Lung (tissue), 12 donors: ENCODE measurements around the gene TSPEAR. TPM values are rescaled to one million over a fixed set of nuclear protein-coding genes. Genes with fewer than 3 reads are reported as not detected.
A peak's percentile ranks its signal among the peaks of the same experiment; 100 is the strongest.

Experiments
- ATAC-seq: fragments of 200-7000 bp; cut with Tn5 transposase; one replicate; pipeline ENCODE4 v1.9.1; 2020; ENCODE audit warnings: moderate number of reproducible peaks; ENCODE audit not compliant: insufficient read depth, low FRiP score
- DNase-seq, 3 donors: peaks; one replicate each; pipeline ENCODE4 v3.0.0-alpha.2; 2013 to 2017
- H3K27ac ChIP-seq, 2 donors: one replicate each; pipeline ENCODE4 v1.5.1; 2013; ENCODE audit warnings: mild to moderate bottlenecking in 2 of 2, moderate library complexity in 2 of 2, control low read depth in 1 of 2, inconsistent platforms in 1 of 2, low read depth in 1 of 2, low read length in 1 of 2
- H3K27me3 ChIP-seq, 3 donors: one replicate each; pipeline ENCODE4 v1.5.1; 2013; ENCODE audit warnings: low read length in 2 of 3; ENCODE audit not compliant: control insufficient read depth in 3 of 3, insufficient read depth in 3 of 3
- H3K36me3 ChIP-seq, 4 donors: one replicate each; pipeline ENCODE4 v1.5.1; 2013; ENCODE audit warnings: low read length in 4 of 4, mild to moderate bottlenecking in 1 of 4, moderate library complexity in 1 of 4; ENCODE audit not compliant: control insufficient read depth in 4 of 4, insufficient read depth in 4 of 4
- H3K4me1 ChIP-seq, 5 donors: one replicate each; pipeline ENCODE4 v1.5.1; 2013; ENCODE audit warnings: low read length in 5 of 5, mild to moderate bottlenecking in 2 of 5, moderate library complexity in 1 of 5; ENCODE audit not compliant: control insufficient read depth in 5 of 5, insufficient read depth in 5 of 5
- H3K4me3 ChIP-seq: one replicate; pipeline ENCODE4 v1.5.1; 2013; ENCODE audit warnings: mild to moderate bottlenecking, control low read depth, moderate library complexity
- H3K9ac ChIP-seq, 2 donors: one replicate each; pipeline ENCODE4 v1.5.1; 2013; ENCODE audit warnings: low read length in 2 of 2, control low read depth in 1 of 2; ENCODE audit not compliant: insufficient read depth in 1 of 2
- H3K9me3 ChIP-seq, 4 donors: one replicate each; pipeline ENCODE4 v1.5.1; 2013; ENCODE audit warnings: low read length in 3 of 4, mild to moderate bottlenecking in 1 of 4, moderate library complexity in 1 of 4; ENCODE audit not compliant: control insufficient read depth in 4 of 4, insufficient read depth in 3 of 4
- CTCF ChIP-seq: IDR thresholded peaks from 2 replicates; pipeline ENCODE4 v1.5.1; 2012; ENCODE audit warnings: mild to moderate bottlenecking; ENCODE audit errors: control extremely low read depth, extremely low read depth
- WGBS, 2 donors: extraction: QIAGEN DNeasy Blood & Tissue Kit; methylation state at CpG; one replicate each; pipeline ENCODE4 v1.1.7; 2013; 5-methylcytosine and 5-hydroxymethylcytosine counted together
- polyA plus RNA-seq, 2 donors: library from polyadenylated mRNA; stranded (reverse); fragments of 200-250 nt; gene quantifications; one replicate each; pipeline ENCODE4 v1.2.1, GENCODE V29; 2013
- total RNA-seq, 2 donors: library from RNA; depleted of rRNA in 1 of 2; stranded (reverse); fragments of >200 nt in 1 of 2; gene quantifications; one replicate each; pipeline ENCODE4 v1.2.1, GENCODE V29; 2014 to 2021
- donor health status: control.
- donor health status: control.
- donor health status: Bipolar disorder and iron deficiency.
- donor health status: healthy.
- donor health status: DM: yes; HTN: yes; CAD: no.

The TSPEAR gene
- total and polyA plus RNA-seq, 4 donors, result 0.02 to 2.1 (median 0.27) TPM

GRCh38 chr21:44510508-44511218, 200.7 kb downstream of the TSPEAR start:
- H3K4me1 ChIP-seq, result peaks cover 0 to 4% (median 0%) of the 10 kb centered on the region in 5 donors
- no peaks in the 10 kb centered on the region for H3K36me3 ChIP-seq
- no peak overlapping the region for H3K9ac ChIP-seq
- H3K27ac ChIP-seq, result no peak overlapping the region
- peaks cover 0 to 3% (median 0%) of the 10 kb centered on the region in 4 donors for H3K9me3 ChIP-seq
- 11 to 17% methylated on average over 34 to 36 of the region's 36 CpGs for WGBS, 2 donors
- peak; percentile 33 to 68 (median 58) for DNase-seq
- peak; percentile 62 for TF ChIP-seq CTCF
- peaks cover 0 to 4% (median 0%) of the 10 kb centered on the region in 3 donors for H3K27me3 ChIP-seq
- no peak overlapping the region for H3K4me3 ChIP-seq
- ATAC-seq, result peak; percentile 42

DNA sequence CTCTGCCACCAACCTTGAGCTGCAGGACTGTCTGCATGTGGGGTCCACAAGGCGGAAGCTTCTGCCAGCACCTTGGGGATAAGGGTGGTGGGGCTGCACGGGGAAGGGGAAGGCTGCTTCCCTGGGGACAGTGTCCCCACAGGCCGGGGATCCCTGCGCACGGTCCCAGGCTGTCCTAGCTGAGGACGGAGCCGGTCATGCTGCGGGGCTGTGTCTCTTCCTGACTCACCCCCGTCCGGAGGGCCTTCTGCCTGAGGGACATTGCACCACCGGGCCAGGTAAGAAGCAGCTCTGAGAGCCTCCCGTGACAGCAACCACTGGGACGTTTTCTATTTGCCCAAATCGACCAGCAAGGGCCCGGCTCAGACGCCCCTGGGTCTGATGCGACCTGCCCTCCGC, 201.3 kb downstream of the TSPEAR start:
- H3K27ac ChIP-seq, result no peak overlapping the region
- TF ChIP-seq CTCF, result no peak

DNA sequence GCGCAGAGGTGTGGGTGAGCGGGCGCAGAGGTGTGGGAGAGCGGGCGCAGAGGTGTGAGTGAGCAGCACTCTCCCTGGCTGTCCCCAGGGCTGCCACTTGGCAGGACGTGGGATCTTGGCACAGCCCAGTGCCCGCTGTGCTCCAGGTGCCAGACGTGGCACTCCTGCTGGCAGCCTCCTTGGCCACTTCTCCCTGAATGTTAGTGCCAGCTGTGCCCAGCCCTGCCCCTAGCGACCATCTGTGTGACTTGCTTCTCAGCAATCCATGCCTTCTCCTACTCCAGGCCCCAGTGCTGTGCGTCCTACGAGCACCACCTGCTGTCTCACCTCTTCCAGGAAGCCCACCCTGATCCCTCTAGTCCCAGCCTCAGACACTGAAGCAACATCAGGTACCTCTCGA, 201.8 kb downstream of the TSPEAR start:
- H3K4me1 ChIP-seq, result peaks cover 0 to 4% (median 0%) of the 10 kb centered on the region in 5 donors
- peaks cover 0 to 3% (median 0%) of the 10 kb centered on the region in 4 donors for H3K9me3 ChIP-seq
- H3K27me3 ChIP-seq, result peaks cover 0 to 4% (median 0%) of the 10 kb centered on the region in 3 donors
- 61 to 69% methylated on average over 9 to 12 of the region's 12 CpGs for WGBS, 2 donors
- ATAC-seq, result peak; percentile 56
- no peak overlapping the region for H3K27ac ChIP-seq
- TF ChIP-seq CTCF, result no peak
- H3K9ac ChIP-seq, result no peak overlapping the region
- no peaks in the 10 kb centered on the region for H3K36me3 ChIP-seq
- no peak for DNase-seq
- no peak overlapping the region for H3K4me3 ChIP-seq

More for the DNA sequence above, 201.3 kb downstream of the TSPEAR start:
- 57 to 61% methylated on average over 18 of the region's 18 CpGs for WGBS, 2 donors
- peaks cover 0 to 4% (median 0%) of the 10 kb centered on the region in 5 donors for H3K4me1 ChIP-seq
- no peak overlapping the region for H3K9ac ChIP-seq
- DNase-seq (no peak), ATAC-seq (no peak)
- no peaks in the 10 kb centered on the region for H3K36me3 ChIP-seq
- H3K9me3 ChIP-seq, result peaks cover 0 to 3% (median 0%) of the 10 kb centered on the region in 4 donors
- no peak overlapping the region for H3K4me3 ChIP-seq
- peaks cover 0 to 4% (median 0%) of the 10 kb centered on the region in 3 donors for H3K27me3 ChIP-seq
